GM23248 (cell line): ENCODE measurements around the gene KLHL40.

Experiments
- EZH2 ChIP-seq: fragments of 200-600 bp; sonication (generic); IDR thresholded peaks from 2 replicates; pipeline ENCODE4 v1.6.1; 2018; ENCODE audit warnings: antibody characterized with exemption, mild to moderate bottlenecking; ENCODE audit not compliant: insufficient read depth, poor library complexity, severe bottlenecking
- EZH2phosphoT487 ChIP-seq: fragments of 200-600 bp; sonication (generic); IDR thresholded peaks from 2 replicates; pipeline ENCODE4 v1.6.1; 2018; ENCODE audit warnings: antibody characterized with exemption, moderate library complexity, mild to moderate bottlenecking, low read depth; ENCODE audit not compliant: insufficient read depth

GRCh38 chr3:42657675-42658074 lies 27.7 kb upstream of the KLHL40 start:
- TF ChIP-seq EZH2phosphoT487 (no peak), EZH2 (no peak)
